HepG2 (cell line): ENCODE data around the gene DPH7. TPM values are rescaled to one million over a fixed set of nuclear protein-coding genes. Genes with fewer than 3 reads are reported as not detected.

Source experiments
- FOXJ3 ChIP-seq: sonication (generic); formaldehyde crosslinking; IDR thresholded peaks from 2 replicates; pipeline ENCODE4 v1.4.0; 2020; ENCODE audit warnings: missing genetic modification reagents, mild to moderate bottlenecking, borderline replicate concordance
- ISL2 ChIP-seq: sonication (generic); formaldehyde crosslinking; IDR thresholded peaks from 2 replicates; pipeline ENCODE4 v1.5.0; 2020; ENCODE audit warnings: missing genetic modification reagents
- KDM1A ChIP-seq: IDR thresholded peaks from 2 replicates; pipeline ENCODE4 v1.6.1; 2016; ENCODE audit warnings: missing compliant biosample characterization
- NFKB2 ChIP-seq: sonication (generic); formaldehyde crosslinking; IDR thresholded peaks from 2 replicates; pipeline ENCODE4 v1.4.0; 2020; ENCODE audit warnings: missing genetic modification reagents, borderline replicate concordance
- RFX1 ChIP-seq: fragments of 450-650 bp; IDR thresholded peaks from 2 replicates; pipeline ENCODE4 v1.6.1; 2017
- SIN3B ChIP-seq: fragments of 150-350 bp; IDR thresholded peaks from 2 replicates; pipeline ENCODE4 v1.6.1; 2014; ENCODE audit warnings: low read length
- TCF12 ChIP-seq, 2 experiments: fragments of 450-650 bp in 1 of 2; sonication (generic) in 1 of 2; formaldehyde crosslinking in 1 of 2; IDR thresholded peaks; 2 replicates each; pipeline versions ENCODE4 v1.6.1 to v1.8.0; 2017 to 2022; ENCODE audit warnings: antibody characterized with exemption in 1 of 2, mild to moderate bottlenecking in 1 of 2, missing genetic modification reagents in 1 of 2, moderate library complexity in 1 of 2
- TGIF2 ChIP-seq: IDR thresholded peaks from 2 replicates; pipeline ENCODE4 v1.6.1; 2016; ENCODE audit warnings: control low read depth, missing compliant biosample characterization
- TOE1 ChIP-seq: sonication (generic); formaldehyde crosslinking; IDR thresholded peaks from 2 replicates; pipeline ENCODE4 v1.4.0; 2020; ENCODE audit warnings: mild to moderate bottlenecking, missing genetic modification reagents
- ZNF33B ChIP-seq: sonication (generic); formaldehyde crosslinking; IDR thresholded peaks from 2 replicates; pipeline ENCODE4 v1.5.1; 2020; ENCODE audit warnings: mild to moderate bottlenecking, missing genetic modification reagents
- ZNF552 ChIP-seq: sonication (generic); formaldehyde crosslinking; IDR thresholded peaks from 2 replicates; pipeline ENCODE4 v1.9.0; 2022; ENCODE audit warnings: missing genetic modification reagents, mild to moderate bottlenecking, borderline replicate concordance
- ZNF589 ChIP-seq: sonication (generic); formaldehyde crosslinking; conservative IDR thresholded peaks from 2 replicates; pipeline ENCODE4 v1.8.0; 2022; ENCODE audit warnings: mild to moderate bottlenecking, moderate library complexity, missing genetic modification reagents
- ZNF629 ChIP-seq: sonication (generic); formaldehyde crosslinking; conservative IDR thresholded peaks from 2 replicates; pipeline ENCODE4 v1.5.0; 2020; ENCODE audit warnings: missing genetic modification reagents
- ZNF660 ChIP-seq: sonication (generic); formaldehyde crosslinking; IDR thresholded peaks from 2 replicates; pipeline ENCODE4 v1.5.1; 2020; ENCODE audit warnings: mild to moderate bottlenecking, low read depth, missing genetic modification reagents, borderline replicate concordance
- polyA plus RNA-seq, 8 experiments: library from polyadenylated mRNA; depleted of rRNA in 3 of 8; stranded (reverse) in 7 of 8; unstranded in 1 of 8; fragments of >200 nt; fragmentation: Illumina TruSeq in 4 of 8; extraction: Trizol in 4 of 8; gene quantifications; 2 replicates each; pipeline versions ENCODE4 v1.2.1 to v1.2.3, GENCODE V29; 2011 to 2016; ENCODE audit warnings: low read depth in 4 of 8, missing spikeins in 1 of 8, mixed read lengths in 1 of 8; ENCODE audit not compliant: insufficient read depth in 1 of 8
- total RNA-seq, 5 experiments: library from RNA; depleted of rRNA; stranded (reverse); fragments of >200 nt; fragmentation: Illumina TruSeq; extraction: Trizol; gene quantifications; 2 replicates each; pipeline ENCODE4 v1.2.3, GENCODE V29; 2016; ENCODE audit warnings: low read depth in 1 of 5
- TF ChIP-seq, protein P1 (sequence below): sonication (generic); formaldehyde crosslinking; IDR thresholded peaks from 2 replicates; pipeline ENCODE4 v1.5.0; 2020; ENCODE audit warnings: mild to moderate bottlenecking, missing genetic modification reagents, moderate library complexity
- TF ChIP-seq, protein P2 (sequence below): sonication (generic); formaldehyde crosslinking; IDR thresholded peaks from 2 replicates; pipeline ENCODE4 v1.5.0; 2020; ENCODE audit warnings: mild to moderate bottlenecking, missing genetic modification reagents
- TF ChIP-seq, protein P3 (sequence below): sonication (generic); formaldehyde crosslinking; IDR thresholded peaks from 2 replicates; pipeline ENCODE4 v1.5.1; 2020; ENCODE audit warnings: missing genetic modification reagents, mild to moderate bottlenecking, borderline replicate concordance
- TF ChIP-seq, protein P4 (sequence below): sonication (generic); formaldehyde crosslinking; IDR thresholded peaks from 2 replicates; pipeline ENCODE4 v1.4.0; 2020; ENCODE audit warnings: mild to moderate bottlenecking, missing genetic modification reagents, borderline replicate concordance
- TF ChIP-seq, protein P5 (sequence below): sonication (generic); formaldehyde crosslinking; conservative IDR thresholded peaks from 2 replicates; pipeline ENCODE4 v1.4.0; 2020; ENCODE audit warnings: missing genetic modification reagents

Gene DPH7
- total and polyA plus RNA-seq, 2 of the 13 experiments (the other 11 are each of a cell fraction or from before 2014, with no cell fraction given), result 27.6 to 31.6 TPM

DNA sequence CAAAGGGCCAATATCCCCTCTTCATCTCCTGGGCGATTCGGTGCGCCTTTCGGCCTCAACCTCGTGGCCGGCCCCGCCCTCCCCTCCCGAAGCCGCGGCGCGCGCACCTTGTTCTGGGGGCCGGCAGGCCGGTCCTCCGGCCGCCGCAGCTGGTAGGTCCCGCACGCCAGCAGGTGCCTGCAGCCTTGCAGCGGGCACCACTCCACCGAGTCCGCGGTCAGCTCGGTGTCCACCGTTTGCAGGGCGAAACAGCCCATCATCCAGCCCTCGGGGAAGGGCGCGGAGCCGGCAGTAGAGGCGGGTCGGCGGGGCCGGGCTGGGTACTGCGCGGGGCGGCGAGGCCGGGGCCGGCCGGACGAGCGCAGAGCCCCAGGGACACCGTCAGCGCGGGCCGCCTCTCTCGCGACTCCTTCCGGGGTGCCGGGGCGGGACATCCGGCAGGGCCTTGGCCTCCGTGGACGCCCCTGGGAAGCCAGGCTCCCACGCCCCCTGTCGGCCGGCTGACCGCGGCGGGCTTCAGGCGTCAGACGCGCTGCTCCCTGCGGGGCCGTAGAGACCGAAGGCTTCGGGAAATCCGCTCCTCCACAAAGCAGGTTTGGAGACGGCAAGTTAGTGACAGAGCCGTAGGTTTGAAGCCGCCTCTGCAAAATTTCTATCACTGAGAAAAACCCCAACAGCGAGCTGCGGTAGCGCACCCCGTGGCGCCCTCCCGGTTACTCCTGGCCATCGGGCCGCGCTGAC, at the start of gene DPH7 (continued):
- TF ChIP-seq TCF12 (IDR thresholded peaks at IDR 0.05), result no peak
- TF ChIP-seq TCF12 (CRISPR knock-in tag; IDR thresholded peaks at IDR 0.05), result peak; percentile 73; the same call in 1 of the 2 replicates
- no peak for TF ChIP-seq ZNF629
- TF ChIP-seq ZNF660 (CRISPR knock-in tag), result no peak
- TF ChIP-seq, protein P1, sequence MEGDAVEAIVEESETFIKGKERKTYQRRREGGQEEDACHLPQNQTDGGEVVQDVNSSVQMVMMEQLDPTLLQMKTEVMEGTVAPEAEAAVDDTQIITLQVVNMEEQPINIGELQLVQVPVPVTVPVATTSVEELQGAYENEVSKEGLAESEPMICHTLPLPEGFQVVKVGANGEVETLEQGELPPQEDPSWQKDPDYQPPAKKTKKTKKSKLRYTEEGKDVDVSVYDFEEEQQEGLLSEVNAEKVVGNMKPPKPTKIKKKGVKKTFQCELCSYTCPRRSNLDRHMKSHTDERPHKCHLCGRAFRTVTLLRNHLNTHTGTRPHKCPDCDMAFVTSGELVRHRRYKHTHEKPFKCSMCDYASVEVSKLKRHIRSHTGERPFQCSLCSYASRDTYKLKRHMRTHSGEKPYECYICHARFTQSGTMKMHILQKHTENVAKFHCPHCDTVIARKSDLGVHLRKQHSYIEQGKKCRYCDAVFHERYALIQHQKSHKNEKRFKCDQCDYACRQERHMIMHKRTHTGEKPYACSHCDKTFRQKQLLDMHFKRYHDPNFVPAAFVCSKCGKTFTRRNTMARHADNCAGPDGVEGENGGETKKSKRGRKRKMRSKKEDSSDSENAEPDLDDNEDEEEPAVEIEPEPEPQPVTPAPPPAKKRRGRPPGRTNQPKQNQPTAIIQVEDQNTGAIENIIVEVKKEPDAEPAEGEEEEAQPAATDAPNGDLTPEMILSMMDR (CRISPR knock-in tag), result peak; percentile 95
- no peak for TF ChIP-seq SIN3B
- TF ChIP-seq, protein P2, sequence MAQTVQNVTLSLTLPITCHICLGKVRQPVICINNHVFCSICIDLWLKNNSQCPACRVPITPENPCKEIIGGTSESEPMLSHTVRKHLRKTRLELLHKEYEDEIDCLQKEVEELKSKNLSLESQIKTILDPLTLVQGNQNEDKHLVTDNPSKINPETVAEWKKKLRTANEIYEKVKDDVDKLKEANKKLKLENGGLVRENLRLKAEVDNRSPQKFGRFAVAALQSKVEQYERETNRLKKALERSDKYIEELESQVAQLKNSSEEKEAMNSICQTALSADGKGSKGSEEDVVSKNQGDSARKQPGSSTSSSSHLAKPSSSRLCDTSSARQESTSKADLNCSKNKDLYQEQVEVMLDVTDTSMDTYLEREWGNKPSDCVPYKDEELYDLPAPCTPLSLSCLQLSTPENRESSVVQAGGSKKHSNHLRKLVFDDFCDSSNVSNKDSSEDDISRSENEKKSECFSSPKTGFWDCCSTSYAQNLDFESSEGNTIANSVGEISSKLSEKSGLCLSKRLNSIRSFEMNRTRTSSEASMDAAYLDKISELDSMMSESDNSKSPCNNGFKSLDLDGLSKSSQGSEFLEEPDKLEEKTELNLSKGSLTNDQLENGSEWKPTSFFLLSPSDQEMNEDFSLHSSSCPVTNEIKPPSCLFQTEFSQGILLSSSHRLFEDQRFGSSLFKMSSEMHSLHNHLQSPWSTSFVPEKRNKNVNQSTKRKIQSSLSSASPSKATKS (CRISPR knock-in tag), result no peak
- TF ChIP-seq KDM1A (CRISPR knock-in tag), result no peak
- TF ChIP-seq ZNF589 (CRISPR knock-in tag), result 0 out of 2 replicates have a peak, but pooled peaks have one; percentile 66
- TF ChIP-seq ISL2, result peak; percentile 61; the same call in 1 of the 2 replicates
- TF ChIP-seq ZNF33B, result no peak
- TF ChIP-seq, protein P3, sequence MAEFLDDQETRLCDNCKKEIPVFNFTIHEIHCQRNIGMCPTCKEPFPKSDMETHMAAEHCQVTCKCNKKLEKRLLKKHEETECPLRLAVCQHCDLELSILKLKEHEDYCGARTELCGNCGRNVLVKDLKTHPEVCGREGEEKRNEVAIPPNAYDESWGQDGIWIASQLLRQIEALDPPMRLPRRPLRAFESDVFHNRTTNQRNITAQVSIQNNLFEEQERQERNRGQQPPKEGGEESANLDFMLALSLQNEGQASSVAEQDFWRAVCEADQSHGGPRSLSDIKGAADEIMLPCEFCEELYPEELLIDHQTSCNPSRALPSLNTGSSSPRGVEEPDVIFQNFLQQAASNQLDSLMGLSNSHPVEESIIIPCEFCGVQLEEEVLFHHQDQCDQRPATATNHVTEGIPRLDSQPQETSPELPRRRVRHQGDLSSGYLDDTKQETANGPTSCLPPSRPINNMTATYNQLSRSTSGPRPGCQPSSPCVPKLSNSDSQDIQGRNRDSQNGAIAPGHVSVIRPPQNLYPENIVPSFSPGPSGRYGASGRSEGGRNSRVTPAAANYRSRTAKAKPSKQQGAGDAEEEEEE (CRISPR knock-in tag), result no peak
- TF ChIP-seq, protein P4, sequence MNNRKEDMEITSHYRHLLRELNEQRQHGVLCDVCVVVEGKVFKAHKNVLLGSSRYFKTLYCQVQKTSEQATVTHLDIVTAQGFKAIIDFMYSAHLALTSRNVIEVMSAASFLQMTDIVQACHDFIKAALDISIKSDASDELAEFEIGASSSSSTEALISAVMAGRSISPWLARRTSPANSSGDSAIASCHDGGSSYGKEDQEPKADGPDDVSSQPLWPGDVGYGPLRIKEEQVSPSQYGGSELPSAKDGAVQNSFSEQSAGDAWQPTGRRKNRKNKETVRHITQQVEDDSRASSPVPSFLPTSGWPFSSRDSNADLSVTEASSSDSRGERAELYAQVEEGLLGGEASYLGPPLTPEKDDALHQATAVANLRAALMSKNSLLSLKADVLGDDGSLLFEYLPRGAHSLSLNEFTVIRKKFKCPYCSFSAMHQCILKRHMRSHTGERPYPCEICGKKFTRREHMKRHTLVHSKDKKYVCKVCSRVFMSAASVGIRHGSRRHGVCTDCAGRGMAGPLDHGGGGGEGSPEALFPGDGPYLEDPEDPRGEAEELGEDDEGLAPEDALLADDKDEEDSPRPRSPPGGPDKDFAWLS (CRISPR knock-in tag), result peak; percentile 71; the same call in 1 of the 2 replicates
- TF ChIP-seq ZNF552, result no peak
- no peak for TF ChIP-seq RFX1
- TF ChIP-seq, protein P5, sequence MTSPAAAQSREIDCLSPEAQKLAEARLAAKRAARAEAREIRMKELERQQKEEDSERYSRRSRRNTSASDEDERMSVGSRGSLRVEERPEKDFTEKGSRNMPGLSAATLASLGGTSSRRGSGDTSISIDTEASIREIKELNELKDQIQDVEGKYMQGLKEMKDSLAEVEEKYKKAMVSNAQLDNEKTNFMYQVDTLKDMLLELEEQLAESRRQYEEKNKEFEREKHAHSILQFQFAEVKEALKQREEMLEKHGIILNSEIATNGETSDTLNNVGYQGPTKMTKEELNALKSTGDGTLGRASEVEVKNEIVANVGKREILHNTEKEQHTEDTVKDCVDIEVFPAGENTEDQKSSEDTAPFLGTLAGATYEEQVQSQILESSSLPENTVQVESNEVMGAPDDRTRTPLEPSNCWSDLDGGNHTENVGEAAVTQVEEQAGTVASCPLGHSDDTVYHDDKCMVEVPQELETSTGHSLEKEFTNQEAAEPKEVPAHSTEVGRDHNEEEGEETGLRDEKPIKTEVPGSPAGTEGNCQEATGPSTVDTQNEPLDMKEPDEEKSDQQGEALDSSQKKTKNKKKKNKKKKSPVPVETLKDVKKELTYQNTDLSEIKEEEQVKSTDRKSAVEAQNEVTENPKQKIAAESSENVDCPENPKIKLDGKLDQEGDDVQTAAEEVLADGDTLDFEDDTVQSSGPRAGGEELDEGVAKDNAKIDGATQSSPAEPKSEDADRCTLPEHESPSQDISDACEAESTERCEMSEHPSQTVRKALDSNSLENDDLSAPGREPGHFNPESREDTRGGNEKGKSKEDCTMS (CRISPR knock-in tag), result no peak
- no peak for TF ChIP-seq FOXJ3 (CRISPR knock-in tag)
- TF ChIP-seq NFKB2, result no peak
- TF ChIP-seq TOE1 (CRISPR knock-in tag), result no peak
- TF ChIP-seq TGIF2 (CRISPR knock-in tag), result peak; percentile 15; the same call in 1 of the 2 replicates
